Erythroblast (primary cell): Measurements from ENCODE around the gene NLGN1.

Source experiments
- DNase-seq, 2 experiments: peaks; one replicate each; lab custom pipeline; 2025; lab: John Stamatoyannopoulos, UW
- GATA1 ChIP-seq: IDR thresholded peaks from 2 replicates; pipeline ENCODE4 v1.6.1; 2011; ENCODE audit warnings: low read depth, mild to moderate bottlenecking, control low read depth, low read length, moderate library complexity
- POLR2A ChIP-seq: IDR thresholded peaks from 2 replicates; pipeline ENCODE4 v1.6.1; 2011; ENCODE audit warnings: mild to moderate bottlenecking, low read length

Gene NLGN1

GRCh38 chr3:174251681-174252080 is 854.1 kb downstream of the NLGN1 start:
- TF ChIP-seq POLR2A (no peak), GATA1 (no peak)
- no peak for DNase-seq

- DNase-seq: no peak
Measured at GRCh38 chr3:174253196-174253823, 855.8 kb downstream of the NLGN1 start.

GRCh38 chr3:174253940-174254339 is 856.4 kb downstream of the NLGN1 start:
- DNase-seq: no peak

More at GRCh38 chr3:174253196-174253823, 855.8 kb downstream of the NLGN1 start:
- no peak for TF ChIP-seq POLR2A
- TF ChIP-seq GATA1: no peak

GRCh38 chr3:174255454-174255853 is 857.9 kb downstream of the NLGN1 start:
- DNase-seq: no peak
- TF ChIP-seq GATA1 (no peak), POLR2A (no peak)

More at GRCh38 chr3:174253940-174254339, 856.4 kb downstream of the NLGN1 start:
- TF ChIP-seq GATA1 (no peak), POLR2A (no peak)

GRCh38 chr3:174266476-174266875 is 868.9 kb downstream of the NLGN1 start:
- no peak for TF ChIP-seq POLR2A
- no peak for TF ChIP-seq GATA1
- DNase-seq: no peak

- TF ChIP-seq POLR2A: no peak
- TF ChIP-seq GATA1: no peak
- DNase-seq: no peak
Measured at GRCh38 chr3:174268061-174268460, 870.5 kb downstream of the NLGN1 start.

- TF ChIP-seq GATA1: no peak
- no peak for TF ChIP-seq POLR2A
- DNase-seq: no peak
Measured at GRCh38 chr3:174268586-174268985, 871.0 kb downstream of the NLGN1 start.

- DNase-seq: no peak
- TF ChIP-seq GATA1: no peak
Measured at GRCh38 chr3:174270841-174271240, 873.3 kb downstream of the NLGN1 start.

- no peak for DNase-seq
Measured at GRCh38 chr3:174275336-174275735, 877.8 kb downstream of the NLGN1 start.

GRCh38 chr3:174276826-174277225 is 879.3 kb downstream of the NLGN1 start:
- no peak for DNase-seq
- TF ChIP-seq POLR2A: no peak

More at GRCh38 chr3:174275336-174275735, 877.8 kb downstream of the NLGN1 start:
- no peak for TF ChIP-seq GATA1
- no peak for TF ChIP-seq POLR2A

GRCh38 chr3:174278094-174278493 is 880.5 kb downstream of the NLGN1 start:
- no peak for DNase-seq

GRCh38 chr3:174280186-174280585 is 882.6 kb downstream of the NLGN1 start:
- DNase-seq: no peak
- TF ChIP-seq GATA1 (no peak), POLR2A (no peak)

More at GRCh38 chr3:174278094-174278493, 880.5 kb downstream of the NLGN1 start:
- TF ChIP-seq GATA1: no peak
- no peak for TF ChIP-seq POLR2A

GRCh38 chr3:174285242-174285864 is 887.8 kb downstream of the NLGN1 start:
- TF ChIP-seq GATA1 (no peak), POLR2A (no peak)
- no peak for DNase-seq

- TF ChIP-seq GATA1: no peak
- no peak for TF ChIP-seq POLR2A
- DNase-seq: no peak
Measured at GRCh38 chr3:174287705-174288104, 890.2 kb downstream of the NLGN1 start.

GRCh38 chr3:174294616-174295015 is 897.1 kb downstream of the NLGN1 start:
- DNase-seq: no peak
- no peak for TF ChIP-seq POLR2A
